GM13977 (cell line): Measurements from ENCODE around the gene ULBP2.
"Not testable (repeated sequence)": the region's sequence is repeated elsewhere in the genome, so short reads cannot be mapped to it uniquely, and the experiment has no call there.

Source experiments
- DNase-seq: peaks from one replicate; pipeline ENCODE4 v3.0.0; 2012; ENCODE audit warnings: low spot score
- CTCF ChIP-seq: IDR thresholded peaks from 2 replicates; pipeline ENCODE4 v1.5.1; 2012; ENCODE audit warnings: mild to moderate bottlenecking, control low read depth; ENCODE audit not compliant: insufficient read depth; ENCODE audit errors: extremely low read depth, missing control alignments
- in situ Hi-C: fragments of 300-500 bp; cut with MboI; formaldehyde crosslinking; loops from one replicate; pipeline ENCODE4 v1.12.0; 2022; ENCODE audit warnings: low sequenced_read_pairs, low pct_unique_long_range_greater_than_20kb, mixed read lengths, inconsistent platforms; ENCODE audit not compliant: unreplicated experiment

The ULBP2 gene

DNA sequence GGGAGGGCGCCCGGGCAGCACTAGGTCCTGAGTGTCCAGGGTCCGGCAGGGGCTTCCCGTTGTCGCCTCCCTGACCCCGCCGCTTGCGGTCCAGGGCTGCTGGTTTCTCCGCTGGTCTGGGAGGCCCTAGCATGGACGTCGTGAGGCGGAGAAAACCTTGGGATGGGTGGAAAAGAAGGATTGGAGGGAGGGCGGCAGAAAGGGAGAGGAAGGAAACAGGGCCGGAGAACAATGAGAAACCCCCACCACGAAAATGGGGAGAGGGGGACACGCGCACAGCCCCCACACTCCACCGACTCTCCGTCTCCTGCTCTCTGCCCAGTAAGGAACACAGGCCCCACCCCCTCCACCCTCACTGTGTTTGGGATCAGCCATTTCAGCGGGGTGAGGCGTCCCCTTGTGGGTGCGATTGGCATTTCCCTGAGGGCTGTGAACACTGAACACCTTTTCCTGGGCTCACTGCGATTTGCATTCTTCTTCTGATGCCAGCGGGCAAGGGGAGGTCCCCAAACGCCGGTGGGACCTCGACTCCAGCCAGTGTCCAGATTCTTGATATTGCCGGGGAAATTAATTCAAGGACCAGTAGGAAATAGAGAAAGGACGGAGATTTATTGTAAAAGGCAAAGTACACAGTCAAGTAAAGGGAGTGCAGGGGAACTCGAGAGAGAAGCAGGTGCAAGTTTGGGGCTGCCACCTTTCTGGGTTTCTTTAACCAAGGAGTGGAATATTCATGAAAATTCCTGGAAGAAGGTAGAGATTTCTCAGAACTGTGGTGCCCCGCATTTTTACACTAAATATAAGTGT, 15.6 kb upstream of the ULBP2 start:
- no peak for DNase-seq
- peak; percentile 83 for TF ChIP-seq CTCF
- in situ Hi-C loops, result no loop called here

DNA sequence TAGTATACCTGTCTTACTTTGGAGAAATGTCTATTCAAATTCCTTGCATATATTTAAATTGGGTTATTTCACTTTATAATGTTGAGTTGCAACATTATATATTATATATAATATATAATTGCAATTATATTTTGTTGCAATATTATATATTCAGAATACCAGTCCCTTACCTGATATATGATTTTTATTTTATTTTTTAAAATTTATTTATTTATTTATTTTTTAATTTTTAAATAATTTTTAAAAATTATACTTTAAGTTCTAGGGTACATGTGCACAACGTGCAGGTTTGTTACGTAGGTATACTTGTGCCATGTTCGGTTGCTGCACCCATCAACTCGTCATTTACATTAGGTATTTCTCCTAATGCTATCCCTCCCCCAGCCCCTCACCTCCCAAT, 14.8 kb upstream of the ULBP2 start:
- DNase-seq, in situ Hi-C loops: not testable (repeated sequence)

GRCh38 chr6:149929422-149929821, 12.4 kb upstream of the ULBP2 start:
- TF ChIP-seq CTCF, result peak; percentile 29
- in situ Hi-C loops, result no loop called here
- DNase-seq, result no peak

- in situ Hi-C loops, result no loop called here
- DNase-seq, result no peak
- TF ChIP-seq CTCF, result no peak
These were observed 10.3 kb upstream of the ULBP2 start for GRCh38 chr6:149931501-149931900.

- in situ Hi-C loops, result no loop called here
- no peak for DNase-seq
- no peak for TF ChIP-seq CTCF
These were observed 8.8 kb upstream of the ULBP2 start for GRCh38 chr6:149933036-149933435.

GRCh38 chr6:149933461-149933860, 8.4 kb upstream of the ULBP2 start:
- no peak for TF ChIP-seq CTCF
- in situ Hi-C loops, result no loop called here
- no peak for DNase-seq

DNA sequence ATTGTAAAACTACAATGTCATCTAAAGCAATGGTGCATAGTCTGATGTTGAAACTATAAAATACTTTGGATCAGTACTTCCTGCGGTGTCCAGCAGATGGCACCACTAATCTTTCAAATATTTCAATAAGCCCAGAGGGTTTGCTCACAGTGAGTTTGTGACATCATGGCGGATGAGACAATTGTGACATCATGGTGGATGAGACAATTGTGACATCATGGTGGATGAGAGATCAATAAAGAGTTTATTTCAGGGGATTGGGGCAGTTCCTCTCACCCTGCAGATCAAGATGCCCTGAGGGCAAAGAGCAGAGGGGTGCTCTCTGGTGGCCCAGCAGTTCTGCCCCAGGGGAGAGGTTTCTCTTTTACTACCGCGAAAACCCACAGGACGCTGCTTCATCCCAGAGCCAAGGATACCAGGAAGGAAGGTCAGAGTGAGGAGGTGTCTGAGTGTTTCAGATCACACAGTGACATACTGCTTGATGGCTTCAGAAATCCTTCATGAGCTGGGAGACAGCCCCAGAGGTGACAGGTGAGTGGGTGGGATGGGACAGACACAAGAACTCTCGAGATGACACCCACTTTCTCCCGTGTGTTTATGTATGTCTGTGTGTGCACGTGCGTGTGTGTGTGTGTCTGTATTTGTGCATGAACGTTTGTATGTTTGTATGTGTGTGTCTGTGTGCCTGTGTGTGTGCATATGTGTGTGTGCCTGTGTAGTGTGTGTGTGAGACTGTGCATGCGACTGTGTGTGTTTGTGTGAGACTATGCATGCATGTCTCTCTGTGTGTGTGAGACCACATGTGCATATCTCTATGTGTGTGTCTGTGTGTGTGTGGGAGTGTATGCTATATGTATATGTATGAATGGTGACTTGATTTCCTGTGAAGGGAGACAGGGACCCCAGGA, 7.3 kb upstream of the ULBP2 start:
- DNase-seq, result peak; percentile 60
- in situ Hi-C loops, result no loop called here
- TF ChIP-seq CTCF, result peak; percentile 71
